Measurements from ENCODE around the gene ERC2.

The ERC2 gene

GRCh38 chr3:55474213-55474632 lies 994.0 kb downstream of the ERC2 start:
- TF ChIP-seq ZBTB7A (IDR thresholded peaks at IDR 0.05; ENCODE audit: low read depth) (no peak), FOXM1 (IDR thresholded peaks at IDR 0.05; ENCODE audit: borderline replicate concordance, low read depth) (no peak), CREB1 (IDR thresholded peaks at IDR 0.05; ENCODE audit: low read depth) (no peak), USF1 (IDR thresholded peaks at IDR 0.05) (no peak), CEBPB (IDR thresholded peaks at IDR 0.05) (no peak), EGR1 (IDR thresholded peaks at IDR 0.05) (no peak), YY1 (IDR thresholded peaks at IDR 0.05; ENCODE audit: low read depth) (no peak), EP300 (IDR thresholded peaks at IDR 0.05; ENCODE audit: borderline replicate concordance) (no peak), TCF12 (IDR thresholded peaks at IDR 0.05; ENCODE audit: low read depth) (no peak), TAF1 (IDR thresholded peaks at IDR 0.05; ENCODE audit: low read depth) (no peak), REST (IDR thresholded peaks at IDR 0.05; ENCODE audit: low read depth) (no peak), RAD21 (IDR thresholded peaks at IDR 0.05; ENCODE audit: low read depth) (no peak), NFIC (IDR thresholded peaks at IDR 0.05) (no peak), TEAD4 (IDR thresholded peaks at IDR 0.05) (no peak)
- TF ChIP-seq, protein P1, sequence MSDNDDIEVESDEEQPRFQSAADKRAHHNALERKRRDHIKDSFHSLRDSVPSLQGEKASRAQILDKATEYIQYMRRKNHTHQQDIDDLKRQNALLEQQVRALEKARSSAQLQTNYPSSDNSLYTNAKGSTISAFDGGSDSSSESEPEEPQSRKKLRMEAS (IDR thresholded peaks at IDR 0.05), result no peak

DNA sequence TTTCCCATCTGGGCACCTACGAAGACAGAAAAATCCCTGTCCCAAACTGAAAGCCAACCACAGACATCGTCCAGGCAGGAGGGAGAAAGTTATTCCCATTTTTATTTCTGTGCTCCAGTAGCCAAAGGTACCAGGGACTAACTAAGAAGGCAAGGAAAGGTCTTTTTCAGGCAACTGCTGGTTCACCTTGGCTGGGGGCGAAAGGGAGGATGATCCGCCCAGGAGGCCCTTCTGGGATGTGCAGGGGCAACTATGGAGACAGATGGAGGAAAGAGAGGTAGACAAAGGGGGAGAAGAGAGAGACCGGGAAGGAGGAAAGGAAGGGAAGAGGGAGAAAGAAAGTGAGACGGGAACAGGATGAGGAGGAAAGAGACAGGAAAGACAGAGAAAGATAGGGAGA lies 994.5 kb downstream of the ERC2 start:
- TF ChIP-seq CREB1 (IDR thresholded peaks at IDR 0.05; ENCODE audit: low read depth), result no peak
- no peak for TF ChIP-seq TCF12 (IDR thresholded peaks at IDR 0.05; ENCODE audit: low read depth)
- TF ChIP-seq FOXM1 (IDR thresholded peaks at IDR 0.05; ENCODE audit: borderline replicate concordance, low read depth), result no peak
- TF ChIP-seq YY1 (IDR thresholded peaks at IDR 0.05; ENCODE audit: low read depth), result no peak
- no peak for TF ChIP-seq EP300 (IDR thresholded peaks at IDR 0.05; ENCODE audit: borderline replicate concordance)
- no peak for TF ChIP-seq CEBPB (IDR thresholded peaks at IDR 0.05)
- TF ChIP-seq ZBTB7A (IDR thresholded peaks at IDR 0.05; ENCODE audit: low read depth), result no peak

DNA sequence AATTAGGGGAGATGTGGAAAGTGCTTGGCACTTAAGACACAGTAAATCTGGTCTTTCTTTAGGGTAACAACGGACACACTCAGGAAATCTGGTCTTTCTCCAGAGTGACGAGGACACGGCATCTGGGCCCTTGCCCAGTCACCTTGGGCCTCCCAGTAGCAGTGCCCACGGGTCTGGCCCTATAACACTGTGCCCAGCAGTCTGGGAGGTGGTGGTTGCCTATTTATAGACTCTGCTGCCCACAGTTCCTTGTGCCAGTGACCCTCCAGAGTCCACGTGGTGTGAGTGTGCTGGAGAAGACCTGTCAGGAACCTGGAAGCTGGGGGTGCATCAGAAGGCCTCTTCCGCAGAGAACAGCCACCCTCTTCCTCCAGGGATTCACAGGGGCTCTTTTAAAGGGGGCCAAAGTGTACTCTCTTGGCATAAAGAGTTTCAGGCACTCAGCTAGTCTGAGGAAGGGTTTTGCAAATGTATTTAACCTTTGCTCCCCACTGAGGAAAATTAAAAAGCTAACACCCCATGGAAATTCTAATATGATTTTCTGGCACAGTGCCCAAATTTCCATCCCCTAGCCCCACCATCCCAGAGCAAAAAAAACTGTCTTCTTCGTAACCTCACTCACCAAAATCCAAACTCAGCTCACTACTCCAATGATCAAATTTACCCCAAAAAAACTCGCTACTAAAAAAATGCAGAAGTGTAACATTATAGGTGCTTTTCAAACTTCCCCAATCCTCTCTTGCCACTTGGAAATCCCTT lies 996.6 kb downstream of the ERC2 start:
- no peak for TF ChIP-seq FOXM1 (IDR thresholded peaks at IDR 0.05; ENCODE audit: borderline replicate concordance, low read depth)

GRCh38 chr3:55471084-55471483 lies 997.2 kb downstream of the ERC2 start:
- TF ChIP-seq EP300 (IDR thresholded peaks at IDR 0.05; ENCODE audit: borderline replicate concordance), result no peak
- TF ChIP-seq ZBTB7A (IDR thresholded peaks at IDR 0.05; ENCODE audit: low read depth), result no peak
- no peak for TF ChIP-seq TEAD4 (IDR thresholded peaks at IDR 0.05)
- TF ChIP-seq YY1 (IDR thresholded peaks at IDR 0.05; ENCODE audit: low read depth), result no peak
- no peak for TF ChIP-seq CREB1 (IDR thresholded peaks at IDR 0.05; ENCODE audit: low read depth)
- TF ChIP-seq TCF12 (IDR thresholded peaks at IDR 0.05; ENCODE audit: low read depth), result no peak
- no peak for TF ChIP-seq USF1 (IDR thresholded peaks at IDR 0.05)

DNA sequence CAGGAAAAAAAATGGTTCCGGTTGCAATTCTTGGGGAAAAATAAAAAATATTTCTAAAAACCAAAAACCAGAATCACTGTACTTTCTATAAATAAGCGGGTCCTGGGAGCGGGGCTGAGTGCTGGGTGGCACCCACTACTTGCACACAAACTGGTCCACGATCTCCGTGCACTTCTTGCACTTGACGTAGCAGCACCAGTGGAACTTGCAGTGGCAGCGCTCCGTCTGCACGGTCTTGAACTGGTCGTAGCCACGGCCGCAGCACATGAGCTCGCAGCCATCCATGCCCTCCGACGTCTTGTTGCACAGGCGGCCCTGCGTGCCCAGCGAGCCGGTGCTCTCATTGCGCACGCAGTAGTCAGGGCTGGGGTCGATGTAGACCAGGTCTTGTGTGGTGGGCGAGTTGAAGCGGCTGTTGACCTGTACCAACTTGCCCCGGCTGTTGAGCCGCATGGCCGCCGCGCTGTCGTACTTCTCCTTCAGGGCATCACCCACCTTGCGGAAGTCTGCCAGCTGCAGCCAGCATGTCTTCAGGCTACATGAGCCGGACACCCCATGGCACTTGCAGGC lies 998.2 kb downstream of the ERC2 start:
- TF ChIP-seq TAF1 (IDR thresholded peaks at IDR 0.05; ENCODE audit: low read depth) (no peak), USF1 (IDR thresholded peaks at IDR 0.05) (no peak), EGR1 (IDR thresholded peaks at IDR 0.05) (no peak)

GRCh38 chr3:55468251-55468650 lies 1000.0 kb downstream of the ERC2 start:
- no peak for TF ChIP-seq ZBTB7A (IDR thresholded peaks at IDR 0.05; ENCODE audit: low read depth)
- no peak for TF ChIP-seq TCF12 (IDR thresholded peaks at IDR 0.05; ENCODE audit: low read depth)
- no peak for TF ChIP-seq TAF1 (IDR thresholded peaks at IDR 0.05; ENCODE audit: low read depth)
- TF ChIP-seq FOXM1 (IDR thresholded peaks at IDR 0.05; ENCODE audit: borderline replicate concordance, low read depth), result no peak
- TF ChIP-seq TEAD4 (IDR thresholded peaks at IDR 0.05), result no peak
- no peak for TF ChIP-seq NFIC (IDR thresholded peaks at IDR 0.05)
- no peak for TF ChIP-seq RAD21 (IDR thresholded peaks at IDR 0.05; ENCODE audit: low read depth)
- TF ChIP-seq REST (IDR thresholded peaks at IDR 0.05; ENCODE audit: low read depth), result no peak
- no peak for TF ChIP-seq EGR1 (IDR thresholded peaks at IDR 0.05)

All from Ishikawa (cell line).